HG03025 (cell line): ENCODE measurements around the gene TIA1.
"Not testable (repeated sequence)": the region's sequence is repeated elsewhere in the genome, so short reads cannot be mapped to it uniquely, and the experiment has no call there.

Source experiments
- ATAC-seq: cut with Tn5 transposase; IDR thresholded peaks from one replicate; pipeline ENCODE4 v1.9.1; 2021; ENCODE audit warnings: mild to moderate bottlenecking, moderate library complexity; ENCODE audit not compliant: unreplicated experiment, low FRiP score

TIA1 gene, protein sequence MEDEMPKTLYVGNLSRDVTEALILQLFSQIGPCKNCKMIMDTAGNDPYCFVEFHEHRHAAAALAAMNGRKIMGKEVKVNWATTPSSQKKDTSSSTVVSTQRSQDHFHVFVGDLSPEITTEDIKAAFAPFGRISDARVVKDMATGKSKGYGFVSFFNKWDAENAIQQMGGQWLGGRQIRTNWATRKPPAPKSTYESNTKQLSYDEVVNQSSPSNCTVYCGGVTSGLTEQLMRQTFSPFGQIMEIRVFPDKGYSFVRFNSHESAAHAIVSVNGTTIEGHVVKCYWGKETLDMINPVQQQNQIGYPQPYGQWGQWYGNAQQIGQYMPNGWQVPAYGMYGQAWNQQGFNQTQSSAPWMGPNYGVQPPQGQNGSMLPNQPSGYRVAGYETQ

DNA sequence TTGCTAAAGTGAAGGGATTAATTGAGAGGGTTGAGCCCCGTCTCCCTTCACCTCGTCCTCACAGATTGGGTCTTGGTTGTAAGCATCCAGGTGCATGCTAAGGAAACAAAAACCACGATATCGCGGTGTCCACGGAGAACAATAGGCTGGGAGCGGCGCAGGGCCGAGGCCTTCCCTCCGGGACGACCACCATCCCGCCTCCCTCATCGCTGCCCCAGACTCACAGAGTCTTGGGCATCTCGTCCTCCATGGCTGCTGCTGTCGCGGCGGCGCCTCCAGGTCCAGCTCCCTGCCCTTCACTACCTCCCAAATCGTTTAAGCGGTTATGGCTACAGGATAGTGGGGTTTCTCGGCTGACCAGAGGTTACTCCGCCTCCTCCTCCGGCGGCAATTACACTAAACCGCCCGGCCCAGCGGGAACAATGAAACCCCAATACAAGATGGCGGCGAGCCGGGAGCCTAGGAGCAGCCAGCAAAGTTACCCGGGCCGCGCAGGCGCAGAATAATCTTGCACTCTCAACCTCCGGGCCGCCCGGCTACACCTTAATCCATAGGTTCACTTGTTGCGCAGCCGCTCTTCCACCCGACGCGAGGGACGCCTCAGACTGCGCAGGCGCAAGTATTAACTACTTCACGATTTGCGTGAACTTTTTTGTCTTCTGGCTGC, at the start of gene TIA1:
TSS of gene TIA1 (minus strand) at position 448 of the 667 bp plus-strand sequence. CDS start at position 250, 198 bp downstream.
- ATAC-seq: peak; percentile 95

DNA sequence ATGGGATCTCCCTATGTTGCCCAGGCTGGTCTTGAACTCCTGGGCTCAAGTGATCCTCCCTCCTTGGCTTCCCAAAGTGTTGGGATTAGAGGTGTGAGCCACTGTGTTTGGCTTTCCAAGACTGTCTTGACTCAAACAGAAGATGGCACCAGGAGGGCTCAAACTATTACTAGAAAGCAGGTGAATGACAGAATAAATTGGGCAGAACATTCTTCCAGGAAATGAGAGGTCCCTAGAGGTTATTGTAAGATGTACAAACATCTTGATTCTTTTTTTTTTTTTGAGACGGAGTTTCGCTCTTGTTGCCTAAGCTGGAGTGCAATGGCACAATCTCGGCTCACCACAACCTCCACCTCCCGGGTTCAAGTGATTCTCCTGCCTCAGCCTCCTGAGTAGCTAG, 49.4 kb upstream of the TIA1 start:
- ATAC-seq: not testable (repeated sequence)

DNA sequence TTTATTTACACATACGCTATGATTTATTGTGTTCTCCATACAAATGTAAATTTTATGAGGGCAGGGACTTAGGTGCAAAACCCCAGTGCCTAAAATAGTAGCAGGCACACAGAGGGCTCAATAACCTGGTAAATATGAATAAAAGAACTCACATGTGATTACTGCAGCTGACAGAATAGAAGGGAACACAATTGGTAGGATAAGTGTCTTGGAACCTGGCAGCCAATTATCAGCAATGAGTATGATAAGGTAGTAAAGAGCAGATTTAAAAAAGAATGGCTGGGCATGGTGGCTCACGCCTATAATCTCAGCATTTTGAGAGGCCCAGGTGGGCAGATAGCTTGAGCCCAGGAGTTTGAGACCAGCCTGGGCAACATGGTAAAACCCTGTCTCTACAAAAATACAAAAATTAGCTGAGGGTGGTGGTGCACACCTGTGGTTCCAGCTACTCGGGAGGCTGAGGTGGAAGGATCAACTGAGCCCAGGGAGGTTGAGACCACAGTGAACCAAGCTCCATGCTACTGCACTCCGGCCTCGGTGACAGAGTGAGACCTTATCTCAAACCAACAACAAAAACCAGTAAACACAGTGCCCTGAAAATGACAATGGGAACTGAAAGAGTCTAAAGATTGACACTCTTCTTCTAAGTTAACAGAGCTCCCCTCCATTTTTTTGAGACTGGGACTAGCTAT, 35.2 kb upstream of the TIA1 start:
- no peak for ATAC-seq

DNA sequence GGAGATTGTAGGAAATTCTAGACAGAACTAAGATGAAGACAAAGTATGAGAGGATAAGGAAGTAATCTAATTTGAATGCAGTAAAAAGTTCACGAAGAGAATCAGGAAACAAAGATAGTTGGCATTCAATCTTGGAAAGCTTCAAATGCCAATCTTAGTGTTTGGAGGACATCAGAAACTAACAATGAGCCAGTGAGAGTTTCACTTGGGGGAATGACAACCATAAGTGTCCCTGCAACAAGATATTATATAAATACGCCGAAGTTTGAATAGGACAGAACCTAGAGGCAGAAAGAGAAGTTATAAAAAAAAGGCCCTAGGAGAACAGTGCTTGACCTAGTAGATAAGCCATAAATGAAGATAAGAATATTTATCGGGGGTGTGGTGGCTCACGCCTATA, 34.0 kb upstream of the TIA1 start:
- no peak for ATAC-seq

DNA sequence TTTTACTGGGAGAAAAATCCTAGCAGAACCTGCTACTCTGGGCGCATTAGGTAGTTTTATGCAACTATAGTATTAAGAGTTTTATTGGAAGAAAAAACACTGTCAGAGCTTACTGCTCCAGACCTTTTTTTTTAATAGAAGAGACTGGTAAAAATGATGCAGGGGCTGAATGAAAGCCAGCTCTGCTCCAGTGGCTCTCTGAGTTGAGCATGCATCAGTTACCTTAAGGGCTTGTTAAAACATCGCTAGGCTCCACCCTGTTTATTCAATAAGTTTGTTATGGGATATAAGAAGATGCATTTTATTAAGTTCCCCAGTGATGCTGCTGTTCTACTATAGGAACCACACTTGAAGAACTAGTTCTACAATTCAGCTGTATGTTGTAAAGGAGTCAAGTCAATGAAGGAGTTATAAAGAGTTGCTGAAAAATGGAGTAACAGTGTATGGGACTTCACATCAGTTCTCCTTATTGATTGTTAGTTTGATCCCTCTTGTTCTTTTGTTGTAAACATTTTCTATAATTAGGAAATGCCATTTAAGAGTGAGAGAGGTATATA, 31.9 kb upstream of the TIA1 start:
- no peak for ATAC-seq

DNA sequence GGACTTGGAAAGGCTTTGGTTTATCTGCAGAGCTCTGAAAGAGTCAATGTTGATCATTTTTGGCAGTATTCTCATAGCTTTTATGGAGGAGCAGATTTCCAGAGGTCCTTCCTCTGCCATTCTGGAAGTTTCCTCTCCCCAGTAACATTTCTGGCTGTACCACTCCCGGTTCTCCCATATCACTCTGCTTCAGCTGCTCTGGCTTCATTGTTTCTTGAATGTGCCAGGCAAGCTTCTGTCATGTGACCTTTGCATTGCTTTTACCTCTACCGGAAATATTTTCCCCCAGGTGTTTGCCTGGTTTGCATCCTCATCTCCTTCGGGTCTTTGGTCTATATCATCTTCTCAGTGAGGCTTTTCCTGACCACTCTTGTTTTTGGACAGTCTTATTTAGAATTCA, 21.9 kb upstream of the TIA1 start:
- no peak for ATAC-seq

DNA sequence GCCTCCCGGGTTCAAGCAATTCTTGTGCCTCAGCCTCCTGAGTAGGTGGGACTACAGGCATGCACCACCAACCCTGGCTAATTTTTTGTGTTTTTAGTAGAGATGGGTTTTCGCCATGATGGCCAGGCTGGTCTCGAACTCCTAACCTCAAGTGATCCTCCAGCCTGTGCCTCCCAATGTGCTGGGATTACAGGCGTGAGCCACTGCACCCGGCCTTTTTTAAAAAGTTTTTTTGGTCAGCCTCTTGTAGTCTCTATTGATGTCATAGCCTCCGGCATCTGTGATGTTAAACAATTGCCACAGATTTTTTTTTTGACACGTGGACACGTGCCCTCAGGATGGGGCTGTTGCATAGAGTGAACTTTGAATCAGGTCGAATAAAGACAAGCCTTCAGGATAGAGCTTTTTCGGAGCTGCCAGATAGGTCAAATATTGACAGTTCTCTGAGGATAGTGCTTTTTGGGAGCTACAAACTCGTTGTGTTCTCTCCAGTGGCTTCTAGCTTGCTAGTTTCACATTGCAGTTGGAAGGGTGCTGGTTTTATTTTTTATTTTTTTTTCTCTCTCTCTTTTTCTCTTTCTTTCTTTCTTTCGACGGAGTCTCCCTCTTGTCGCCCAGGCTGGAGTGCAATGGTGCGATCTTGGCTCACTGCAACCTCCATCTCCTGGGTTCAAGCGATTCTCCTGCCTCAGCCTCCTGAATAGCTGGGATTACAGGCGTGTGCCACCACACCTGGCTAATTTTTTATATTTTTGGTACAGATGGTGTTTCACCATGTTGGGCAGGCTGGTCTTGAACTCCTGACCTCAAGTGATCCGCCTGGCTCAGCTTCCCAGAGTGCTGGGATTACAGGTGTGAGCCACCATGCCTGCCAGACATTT, 21.2 kb upstream of the TIA1 start:
- ATAC-seq: not testable (repeated sequence)

DNA sequence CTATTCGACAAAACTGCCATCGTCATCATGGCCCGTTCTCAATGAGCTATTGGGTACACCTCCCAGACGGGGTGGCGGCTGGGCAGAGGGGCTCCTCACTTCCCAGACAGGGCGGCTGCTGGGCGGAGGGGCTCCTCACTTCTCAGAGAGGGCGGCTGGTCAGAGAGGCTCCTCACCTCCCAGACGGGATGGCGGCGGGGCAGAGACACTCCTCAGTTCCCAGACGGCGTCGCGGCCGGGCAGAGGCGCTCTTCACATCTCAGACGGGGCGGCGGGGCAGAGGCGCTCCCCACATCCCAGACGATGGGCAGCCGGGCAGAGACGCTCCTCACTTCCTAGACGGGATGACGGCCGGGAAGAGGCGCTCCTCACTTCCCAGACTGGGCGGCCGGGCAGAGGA, 18.5 kb upstream of the TIA1 start:
- not testable (repeated sequence) for ATAC-seq

DNA sequence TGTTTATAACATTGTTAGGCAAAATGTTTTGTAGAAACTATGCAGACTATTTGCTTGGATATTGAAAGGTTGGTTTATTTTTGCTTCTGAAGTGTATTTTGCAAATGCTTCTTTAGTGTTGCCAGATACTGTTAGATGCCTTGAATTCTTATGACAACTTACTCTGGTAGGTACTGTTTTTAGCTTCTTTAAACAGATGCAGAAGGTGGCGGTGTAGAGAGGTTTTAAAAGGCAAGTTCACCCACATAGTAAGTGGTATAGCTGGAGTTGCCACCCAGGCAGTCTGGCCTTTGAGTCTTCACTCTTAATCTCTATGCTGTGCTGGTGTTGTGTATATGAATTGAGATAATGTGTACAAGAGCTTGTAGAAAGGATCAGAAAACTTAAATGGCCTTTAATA, 13.1 kb upstream of the TIA1 start:
- no peak for ATAC-seq

DNA sequence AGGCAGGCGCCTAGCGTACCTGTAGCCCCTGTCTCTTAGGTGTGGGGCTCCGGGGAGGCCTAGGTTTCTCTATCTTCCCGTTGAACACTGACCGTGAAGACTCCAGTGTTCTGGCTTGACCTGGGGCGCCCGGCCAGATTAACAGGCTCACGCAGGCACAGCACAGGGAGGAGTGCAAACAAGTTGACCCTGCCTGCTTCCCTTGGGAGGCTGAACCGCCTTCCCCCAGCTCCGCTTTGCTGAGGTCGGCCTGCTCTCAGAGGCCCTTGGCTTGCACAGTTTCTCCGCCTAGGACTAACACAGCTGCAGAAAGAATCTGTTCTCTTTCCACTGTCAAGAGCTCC, 10.1 kb upstream of the TIA1 start:
- no peak for ATAC-seq

DNA sequence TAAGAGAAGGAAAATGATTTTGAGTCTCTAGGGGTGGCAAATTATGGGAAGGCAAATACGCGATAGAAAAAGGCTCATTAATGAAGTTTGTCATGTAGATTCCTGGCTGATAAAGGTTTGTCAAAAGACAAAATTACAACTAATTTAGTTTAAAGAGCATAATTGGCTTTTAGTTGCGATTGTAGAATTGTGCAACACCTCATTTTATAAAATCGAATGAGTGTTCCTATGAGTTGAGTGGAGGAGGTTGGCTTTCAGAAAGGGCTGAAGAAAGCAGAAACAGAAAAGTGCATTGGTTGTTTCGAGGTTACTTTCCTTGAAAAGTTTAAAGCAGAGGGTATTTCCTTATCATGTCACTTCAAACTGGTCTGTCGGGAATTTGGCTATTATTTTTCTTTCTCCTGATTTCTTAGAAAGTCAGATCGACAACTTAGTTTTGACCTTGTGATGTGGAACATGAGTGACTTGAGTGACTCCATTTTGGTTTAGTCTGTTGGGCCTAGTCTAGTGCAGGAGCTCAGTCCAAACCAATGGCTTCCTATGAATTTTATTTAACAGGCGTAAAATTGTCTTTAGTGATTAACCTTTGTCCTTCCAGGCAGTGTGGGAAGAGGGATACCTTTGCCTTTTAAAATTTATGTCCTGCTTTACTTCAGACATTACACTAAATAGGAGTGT, 7.3 kb upstream of the TIA1 start:
- ATAC-seq: no peak

DNA sequence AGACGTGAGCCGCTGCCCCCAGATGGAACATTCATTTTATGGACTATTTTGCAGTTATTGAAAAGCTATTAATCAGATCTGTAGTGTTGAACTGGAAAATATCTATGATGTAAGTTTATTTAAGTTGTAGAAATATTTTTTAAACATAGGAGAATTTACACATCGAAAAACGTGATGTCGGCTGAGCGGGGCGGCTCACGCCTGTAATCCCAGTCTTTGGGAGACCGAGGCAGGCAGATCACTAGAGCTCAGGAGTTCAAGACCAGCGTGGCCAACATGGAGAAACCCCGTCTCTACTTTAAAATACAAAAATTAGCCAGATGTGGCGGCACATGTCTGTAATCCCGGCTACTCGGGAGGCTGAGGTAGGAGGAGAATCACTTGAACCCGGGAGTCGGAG, 2.0 kb upstream of the TIA1 start:
- ATAC-seq: no peak

DNA sequence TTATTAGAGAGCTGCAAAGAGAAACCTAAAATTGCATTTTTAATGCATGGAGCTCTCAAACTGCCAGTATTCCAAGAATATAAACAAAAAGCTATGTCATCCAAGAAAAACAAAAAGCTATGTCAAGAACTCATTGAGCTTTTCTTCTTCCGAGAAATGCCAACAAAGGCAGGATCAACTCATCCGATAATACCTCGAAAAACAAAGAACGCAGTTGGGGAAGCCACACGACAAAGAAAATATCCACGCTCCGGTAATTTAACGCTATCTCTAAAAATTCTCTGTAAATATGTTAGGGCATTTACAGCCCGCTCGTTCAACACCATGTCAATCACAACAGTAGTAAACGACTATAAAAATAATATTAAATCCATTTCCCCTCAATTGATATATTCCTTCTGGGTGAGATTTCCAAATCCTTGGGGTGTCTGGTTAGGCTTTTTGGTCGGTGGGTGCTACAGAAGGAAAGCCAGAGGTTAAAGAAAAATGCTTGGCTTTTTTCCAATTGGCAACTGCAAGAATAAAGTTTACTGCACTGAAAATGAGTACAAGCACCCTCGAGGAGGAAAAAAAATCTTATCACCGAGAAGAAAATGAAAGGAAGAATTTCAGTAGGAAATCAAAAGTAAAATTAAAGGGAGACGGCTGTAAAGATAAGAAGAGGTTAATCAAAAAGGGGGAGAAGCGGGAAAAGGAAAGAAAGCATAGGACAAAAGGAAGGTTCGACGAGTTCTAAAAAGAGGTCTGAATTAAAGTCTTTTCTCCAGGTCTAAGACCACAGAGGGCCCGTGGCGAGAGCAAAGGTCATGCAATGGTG, 856 bp downstream of the TIA1 start:
- no peak for ATAC-seq

DNA sequence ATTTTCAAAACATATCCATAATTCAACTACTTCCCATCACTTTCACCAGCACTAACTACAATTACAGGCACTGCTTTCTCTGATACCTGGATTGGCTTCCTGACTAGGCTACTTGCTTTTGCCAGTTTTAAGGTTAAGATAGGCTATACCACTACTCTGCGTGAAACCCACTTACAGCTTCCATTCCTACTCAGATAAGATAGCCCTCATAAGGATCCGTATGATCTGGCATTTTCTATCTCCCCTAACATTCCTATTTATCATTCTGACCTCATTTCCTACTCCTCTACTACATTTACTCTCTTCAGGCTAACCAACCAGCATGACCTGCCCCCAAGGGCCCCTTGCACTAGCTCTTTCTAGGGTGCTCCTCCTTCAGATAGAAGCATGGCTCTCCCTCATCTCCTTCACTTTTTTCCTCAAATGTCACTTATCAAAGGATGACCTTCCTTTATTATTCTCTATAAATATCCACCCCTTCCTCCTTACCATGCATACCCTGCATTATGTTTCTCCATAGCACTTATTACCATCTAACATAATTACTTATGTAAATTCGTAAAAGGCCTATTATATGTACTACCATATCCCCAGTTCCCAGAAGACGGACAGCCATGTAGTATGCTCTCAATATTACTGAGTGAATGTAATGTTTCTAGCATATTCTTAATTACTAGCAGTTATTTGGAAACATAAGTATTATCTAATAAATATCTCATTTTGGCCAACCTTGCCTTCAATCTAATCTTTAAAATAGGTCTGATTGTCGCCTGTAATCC, 4.4 kb downstream of the TIA1 start:
- no peak for ATAC-seq

DNA sequence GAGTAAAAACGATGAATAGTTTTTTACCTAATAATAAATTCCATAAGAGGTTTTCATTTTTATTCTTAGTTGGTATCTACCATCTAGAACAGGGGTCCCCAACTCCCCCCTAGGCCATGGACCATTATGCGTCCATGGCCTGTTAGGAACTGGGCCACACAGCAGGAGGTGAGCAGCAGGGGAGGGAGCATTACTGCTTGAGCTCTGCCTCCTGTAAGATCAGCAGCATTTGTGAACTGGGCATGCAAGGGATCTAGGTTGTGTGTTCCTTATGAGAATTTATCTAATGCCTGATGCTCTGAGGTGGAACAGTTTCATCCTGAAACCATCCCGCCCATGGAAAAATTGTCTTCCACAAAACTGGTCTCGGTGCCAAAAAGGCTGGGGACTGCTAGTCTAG, 5.9 kb downstream of the TIA1 start:
- ATAC-seq: no peak

DNA sequence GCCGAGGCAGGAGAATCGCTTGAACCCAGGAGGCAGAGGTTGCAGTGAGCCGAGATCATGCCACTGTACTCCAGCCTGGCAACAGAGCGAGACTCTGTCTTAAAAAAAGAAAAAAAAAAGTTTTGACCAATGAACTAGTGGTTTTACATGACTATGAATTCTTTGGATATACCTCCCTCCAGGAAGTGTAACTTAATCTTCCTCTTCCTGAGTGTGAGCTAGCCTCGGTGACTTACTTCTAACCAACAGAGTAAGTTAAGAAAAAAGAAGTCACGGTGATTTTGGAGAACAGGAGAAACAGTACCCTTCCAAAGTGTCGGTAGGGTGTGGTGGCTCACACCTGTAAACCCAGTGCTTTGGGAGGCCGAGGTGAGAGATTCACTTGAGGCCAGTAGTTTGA, 7.1 kb downstream of the TIA1 start:
- ATAC-seq: no peak

DNA sequence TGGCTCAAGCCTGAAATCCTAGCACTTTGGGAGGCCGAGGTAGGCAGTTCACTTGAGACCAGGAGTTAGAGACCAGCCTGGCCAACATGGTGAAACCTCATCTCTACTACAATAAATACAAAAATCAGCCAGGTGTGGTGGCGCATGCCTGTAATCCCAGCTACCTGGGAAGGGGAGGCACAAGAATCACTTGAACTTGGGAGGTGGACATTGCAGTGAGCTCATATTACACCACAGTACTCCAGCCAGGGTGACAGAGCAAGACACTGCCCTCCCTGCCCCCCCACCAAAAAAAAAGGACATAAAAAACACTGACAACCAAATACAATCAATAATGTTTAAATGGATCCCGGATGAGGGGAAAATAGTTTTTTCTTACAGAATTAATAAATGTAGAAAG, 7.8 kb downstream of the TIA1 start:
- ATAC-seq: no peak

DNA sequence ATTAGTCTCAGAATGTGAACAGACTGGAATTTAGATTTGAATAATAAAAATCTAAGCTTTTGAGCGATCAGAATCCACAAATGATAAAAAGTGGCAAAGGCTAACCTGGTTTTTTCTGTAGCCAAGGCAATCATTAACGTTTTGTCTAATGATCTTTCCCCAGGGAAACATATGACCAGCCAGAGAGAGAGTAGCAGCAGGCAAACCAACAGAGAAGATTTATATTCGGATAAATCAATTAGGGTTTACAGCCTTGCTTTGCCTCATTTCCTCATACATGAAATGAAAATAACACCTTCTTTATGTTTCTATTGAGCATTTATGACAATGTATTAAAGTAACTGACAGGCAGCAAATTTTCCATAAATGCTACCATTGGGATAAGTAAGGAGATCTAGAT, 14.5 kb downstream of the TIA1 start:
- no peak for ATAC-seq
